HepG2 (cell line): ENCODE measurements around the gene ZNF121. TPM values are rescaled to one million over a fixed set of nuclear protein-coding genes. Genes with fewer than 3 reads are reported as not detected.

Source experiments
- ARID2 ChIP-seq: sonication (generic); formaldehyde crosslinking; IDR thresholded peaks from 2 replicates; pipeline ENCODE4 v1.8.1; 2022; ENCODE audit warnings: mild to moderate bottlenecking, missing genetic modification reagents, borderline replicate concordance
- ISL2 ChIP-seq: sonication (generic); formaldehyde crosslinking; IDR thresholded peaks from 2 replicates; pipeline ENCODE4 v1.5.0; 2020; ENCODE audit warnings: missing genetic modification reagents
- LCORL ChIP-seq, 2 experiments: fragments of 450-650 bp in 1 of 2; sonication (generic) in 1 of 2; formaldehyde crosslinking in 1 of 2; IDR thresholded peaks; 2 replicates each; pipeline versions ENCODE4 v1.5.0 to v1.6.1; 2017 to 2020; ENCODE audit warnings: antibody characterized with exemption in 1 of 2, missing genetic modification reagents in 1 of 2
- MTA3 ChIP-seq: sonication (generic); formaldehyde crosslinking; IDR thresholded peaks from 2 replicates; pipeline ENCODE4 v1.4.0; 2020; ENCODE audit warnings: missing genetic modification reagents
- NFAT5 ChIP-seq: sonication (generic); formaldehyde crosslinking; IDR thresholded peaks from 2 replicates; pipeline ENCODE4 v1.4.0; 2020; ENCODE audit warnings: missing genetic modification reagents
- PRDM15 ChIP-seq: sonication (generic); formaldehyde crosslinking; IDR thresholded peaks from 2 replicates; pipeline ENCODE4 v1.4.0; 2020; ENCODE audit warnings: missing genetic modification reagents
- RNF219 ChIP-seq: sonication (generic); formaldehyde crosslinking; IDR thresholded peaks from 2 replicates; pipeline ENCODE4 v1.5.0; 2020; ENCODE audit warnings: mild to moderate bottlenecking, missing genetic modification reagents
- SALL2 ChIP-seq: sonication (generic); formaldehyde crosslinking; IDR thresholded peaks from 2 replicates; pipeline ENCODE4 v1.8.1; 2023; ENCODE audit warnings: mild to moderate bottlenecking, missing genetic modification reagents, inconsistent platforms
- TEAD2 ChIP-seq: sonication (generic); formaldehyde crosslinking; IDR thresholded peaks from 2 replicates; pipeline ENCODE4 v1.9.0; 2021; ENCODE audit warnings: missing genetic modification reagents
- TRIM22 ChIP-seq: fragments of 450-650 bp; IDR thresholded peaks from 2 replicates; pipeline ENCODE4 v1.6.1; 2017
- ZNF770 ChIP-seq: sonication (generic); formaldehyde crosslinking; IDR thresholded peaks from 2 replicates; pipeline ENCODE4 v1.5.0; 2020; ENCODE audit warnings: mild to moderate bottlenecking, missing genetic modification reagents
- ZUFSP ChIP-seq: sonication (generic); formaldehyde crosslinking; IDR thresholded peaks from 2 replicates; pipeline ENCODE4 v1.9.0; 2021; ENCODE audit warnings: missing genetic modification reagents, mild to moderate bottlenecking, borderline replicate concordance
- polyA plus RNA-seq, 8 experiments: library from polyadenylated mRNA; depleted of rRNA in 3 of 8; stranded (reverse) in 7 of 8; unstranded in 1 of 8; fragments of >200 nt; fragmentation: Illumina TruSeq in 4 of 8; extraction: Trizol in 4 of 8; gene quantifications; 2 replicates each; pipeline versions ENCODE4 v1.2.1 to v1.2.3, GENCODE V29; 2011 to 2016; ENCODE audit warnings: low read depth in 4 of 8, missing spikeins in 1 of 8, mixed read lengths in 1 of 8; ENCODE audit not compliant: insufficient read depth in 1 of 8
- total RNA-seq, 5 experiments: library from RNA; depleted of rRNA; stranded (reverse); fragments of >200 nt; fragmentation: Illumina TruSeq; extraction: Trizol; gene quantifications; 2 replicates each; pipeline ENCODE4 v1.2.3, GENCODE V29; 2016; ENCODE audit warnings: low read depth in 1 of 5

ZNF121 gene
- total and polyA plus RNA-seq, 2 of the 13 experiments (the other 11 are each of a cell fraction or from before 2014, with no cell fraction given): 7.8 to 56.3 TPM

- TF ChIP-seq ZNF770 (CRISPR knock-in tag) (no peak), TEAD2 (CRISPR knock-in tag) (no peak), ARID2 (CRISPR knock-in tag) (peak; percentile 44; the same call in 1 of the 2 replicates), PRDM15 (CRISPR knock-in tag) (no peak), LCORL (IDR thresholded peaks at IDR 0.05) (no peak), LCORL (CRISPR knock-in tag; IDR thresholded peaks at IDR 0.05) (0 out of 2 replicates have a peak, but pooled peaks have one; percentile 10), MTA3 (CRISPR knock-in tag) (no peak), NFAT5 (no peak), ZUFSP (CRISPR knock-in tag) (no peak), RNF219 (CRISPR knock-in tag) (no peak), SALL2 (peak; percentile 64; the same call in 1 of the 2 replicates), TRIM22 (no peak), ISL2 (CRISPR knock-in tag) (0 out of 2 replicates have a peak, but pooled peaks have one; percentile 24)
These were observed 36.5 kb upstream of the ZNF121 start (continued) for GRCh38 chr19:9620842-9621155.
